H9 (cell line): ENCODE measurements around the gene TRIM44. TPM values are rescaled to one million over a fixed set of nuclear protein-coding genes. Genes with fewer than 3 reads are reported as not detected.

Experiments used
- DNase-seq: peaks from one replicate; pipeline ENCODE4 v3.0.0-alpha.2; 2017
- H2AFZ ChIP-seq: one replicate; pipeline ENCODE4 v1.6.1; 2013; ENCODE audit warnings: mild to moderate bottlenecking, low read length, control low read depth, moderate library complexity
- H2AK5ac ChIP-seq: 2 replicates; pipeline ENCODE4 v1.6.1; 2013; ENCODE audit warnings: low read length, control low read depth, mixed read lengths; ENCODE audit not compliant: insufficient read length
- H2BK120ac ChIP-seq: one replicate; pipeline ENCODE4 v1.6.1; 2013; ENCODE audit warnings: low read depth, mild to moderate bottlenecking, low read length, control low read depth, inconsistent platforms; ENCODE audit not compliant: poor library complexity, severe bottlenecking
- H2BK12ac ChIP-seq: 2 replicates; pipeline ENCODE4 v1.6.1; 2013; ENCODE audit warnings: low read length, control low read depth, mixed read lengths, low read depth; ENCODE audit not compliant: insufficient read length
- H2BK15ac ChIP-seq: 2 replicates; pipeline ENCODE4 v1.6.1; 2013; ENCODE audit warnings: low read depth, low read length, control low read depth
- H2BK20ac ChIP-seq: one replicate; pipeline ENCODE4 v1.6.1; 2013; ENCODE audit warnings: low read depth, mild to moderate bottlenecking, low read length, control low read depth, inconsistent platforms; ENCODE audit not compliant: poor library complexity, severe bottlenecking
- H2BK5ac ChIP-seq: 2 replicates; pipeline ENCODE4 v1.6.1; 2013; ENCODE audit warnings: low read length, control low read depth, mixed read lengths; ENCODE audit not compliant: insufficient read length
- H3K14ac ChIP-seq: 2 replicates; pipeline ENCODE4 v1.6.1; 2013; ENCODE audit warnings: low read length, control low read depth; ENCODE audit not compliant: insufficient read depth
- H3K18ac ChIP-seq: 2 replicates; pipeline ENCODE4 v1.6.1; 2013; ENCODE audit warnings: low read depth, mild to moderate bottlenecking, mixed read lengths, low read length, control low read depth; ENCODE audit not compliant: insufficient read length
- H3K23ac ChIP-seq: 2 replicates; pipeline ENCODE4 v1.6.1; 2013; ENCODE audit warnings: low read length, control low read depth, mixed read lengths, low read depth; ENCODE audit not compliant: insufficient read length
- H3K23me2 ChIP-seq: 2 replicates; pipeline ENCODE4 v1.6.1; 2013; ENCODE audit warnings: low read depth, mild to moderate bottlenecking, mixed read lengths, low read length, control low read depth; ENCODE audit not compliant: insufficient read length, poor library complexity, severe bottlenecking
- H3K27ac ChIP-seq: 2 replicates; pipeline ENCODE4 v1.5.1; 2013; ENCODE audit warnings: low read length, control low read depth, mixed read lengths, low read depth; ENCODE audit not compliant: insufficient read length
- H3K27me3 ChIP-seq: 2 replicates; pipeline ENCODE4 v1.6.1; 2013; ENCODE audit warnings: low read length, control low read depth, inconsistent platforms; ENCODE audit not compliant: insufficient read depth
- H3K4ac ChIP-seq: 2 replicates; pipeline ENCODE4 v1.6.1; 2013; ENCODE audit warnings: low read depth, mild to moderate bottlenecking, control low read depth, inconsistent platforms, low read length, moderate library complexity
- H3K4me1 ChIP-seq: 2 replicates; pipeline ENCODE4 v1.6.1; 2013; ENCODE audit warnings: low read length, control low read depth, inconsistent platforms; ENCODE audit not compliant: insufficient read depth
- H3K4me2 ChIP-seq: 2 replicates; pipeline ENCODE4 v1.6.1; 2013; ENCODE audit warnings: low read length, control low read depth, mixed read lengths; ENCODE audit not compliant: insufficient read length, insufficient read depth
- H3K56ac ChIP-seq: 2 replicates; pipeline ENCODE4 v1.6.1; 2013; ENCODE audit warnings: low read depth, mild to moderate bottlenecking, mixed read lengths, low read length, control low read depth; ENCODE audit not compliant: insufficient read length
- H3K79me1 ChIP-seq: 2 replicates; pipeline ENCODE4 v1.6.1; 2013; ENCODE audit warnings: low read depth, mild to moderate bottlenecking, moderate library complexity, low read length, control low read depth, inconsistent platforms; ENCODE audit not compliant: insufficient read depth, poor library complexity, severe bottlenecking
- H3K79me2 ChIP-seq: 2 replicates; pipeline ENCODE4 v1.6.1; 2013; ENCODE audit warnings: low read length, control low read depth, inconsistent platforms; ENCODE audit not compliant: insufficient read depth
- H3K9ac ChIP-seq: 2 replicates; pipeline ENCODE4 v1.6.1; 2013; ENCODE audit warnings: low read length, control low read depth, mixed read lengths; ENCODE audit not compliant: insufficient read length; ENCODE audit errors: extremely low read depth
- H3K9me3 ChIP-seq: one replicate; pipeline ENCODE4 v1.6.1; 2013; ENCODE audit warnings: low read depth, low read length, inconsistent platforms; ENCODE audit not compliant: control insufficient read depth
- H3T11ph ChIP-seq: one replicate; pipeline ENCODE4 v1.6.1; 2013; ENCODE audit warnings: mild to moderate bottlenecking, low read length, control low read depth, inconsistent platforms
- H4K20me1 ChIP-seq: one replicate; pipeline ENCODE4 v1.6.1; 2013; ENCODE audit not compliant: control insufficient read depth, insufficient read length, insufficient read depth
- H4K5ac ChIP-seq: 2 replicates; pipeline ENCODE4 v1.6.1; 2013; ENCODE audit warnings: low read depth, mild to moderate bottlenecking, mixed read lengths, low read length, control low read depth; ENCODE audit not compliant: insufficient read length
- H4K8ac ChIP-seq: replicated peaks from 2 replicates; pipeline ENCODE4 v1.6.1; 2013; ENCODE audit warnings: low read length, control low read depth, mixed read lengths, low read depth; ENCODE audit not compliant: insufficient read length
- H4K91ac ChIP-seq: 2 replicates; pipeline ENCODE4 v1.6.1; 2013; ENCODE audit warnings: low read depth, mild to moderate bottlenecking, moderate library complexity, mixed read lengths, low read length, control low read depth; ENCODE audit not compliant: insufficient read length
- H3K27ac Mint-ChIP-seq, 3 experiments: 2 replicates in 2 of 3; 3 replicates in 1 of 3; pipeline ENCODE4 v1.8.0; 2020 to 2021; ENCODE audit warnings: mixed read lengths in 3 of 3, mild to moderate bottlenecking in 1 of 3, moderate library complexity in 1 of 3
- H3K27me3 Mint-ChIP-seq: 2 replicates; pipeline ENCODE4 v1.8.0; 2021; ENCODE audit warnings: low read depth, mild to moderate bottlenecking, moderate library complexity, mixed read lengths
- H3K36me3 Mint-ChIP-seq, 3 experiments: 2 replicates in 2 of 3; 3 replicates in 1 of 3; pipeline ENCODE4 v1.8.0; 2020 to 2021; ENCODE audit warnings: low read depth in 3 of 3, mixed read lengths in 3 of 3; ENCODE audit not compliant: insufficient read depth in 1 of 3
- H3K4me1 Mint-ChIP-seq, 2 experiments: 2 replicates each; pipeline ENCODE4 v1.8.0; 2020; ENCODE audit warnings: mixed read lengths in 2 of 2
- H3K4me3 Mint-ChIP-seq, 2 experiments: 2 replicates in 1 of 2; 3 replicates in 1 of 2; pipeline ENCODE4 v1.8.0; 2020 to 2021; ENCODE audit warnings: mild to moderate bottlenecking in 2 of 2, mixed read lengths in 2 of 2, moderate library complexity in 1 of 2
- H3K9me3 Mint-ChIP-seq, 2 experiments: 2 replicates in 1 of 2; 3 replicates in 1 of 2; pipeline ENCODE4 v1.8.0; 2020; ENCODE audit warnings: mild to moderate bottlenecking in 2 of 2, mixed read lengths in 2 of 2, moderate library complexity in 1 of 2
- total RNA-seq: library from RNA; stranded (reverse); gene quantifications from 2 replicates; pipeline ENCODE4 v1.2.1, GENCODE V29; 2021
- TF ChIP-seq, protein P1 (sequence below): fragments of 200-600 bp; sonication (generic); conservative IDR thresholded peaks from 3 replicates; pipeline ENCODE4 v1.8.0; 2021; ENCODE audit warnings: antibody characterized with exemption, mild to moderate bottlenecking

TRIM44 gene
- total RNA-seq, 1 experiment from 2014 or later: 37.7 TPM

DNA sequence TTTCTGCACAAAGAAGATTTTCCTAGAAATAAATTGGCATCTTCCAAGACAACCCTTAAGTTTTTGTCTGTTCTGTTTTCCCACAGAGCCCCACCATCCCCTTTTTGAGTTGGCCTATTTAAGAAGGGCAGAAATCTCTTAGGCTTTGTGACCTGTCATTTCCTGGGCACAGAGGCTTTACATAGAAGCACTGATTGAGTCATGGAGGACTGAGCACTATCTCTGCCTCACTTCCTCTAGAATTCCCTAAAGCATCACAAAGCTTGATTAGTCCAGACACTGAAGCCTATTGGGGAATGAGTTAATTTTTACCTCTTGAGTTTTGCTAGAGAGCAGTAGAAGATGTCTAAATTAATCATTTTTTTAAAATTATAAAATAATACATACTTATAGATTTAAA is 25.4 kb downstream of the TRIM44 start:
- H3K4ac ChIP-seq: no peak overlapping the region

More for the DNA sequence above, 25.4 kb downstream of the TRIM44 start:
- no peaks in the 10 kb centered on the region for H3K27me3 ChIP-seq
- no peaks in the 10 kb centered on the region for H3K9me3 ChIP-seq
- H2AFZ ChIP-seq: no peak overlapping the region
- H3K56ac ChIP-seq: no peak overlapping the region
- no peak overlapping the region for H2BK120ac ChIP-seq
- no peak overlapping the region for H2BK5ac ChIP-seq
- no peak overlapping the region for H3K27ac ChIP-seq
- H3K14ac ChIP-seq: no peak overlapping the region
- H4K8ac ChIP-seq: no peak overlapping the region
- Mint-ChIP-seq H3K4me3 (no peak overlapping the region), H3K9me3 (no peaks in the 10 kb centered on the region), H3K27me3 (no peaks in the 10 kb centered on the region), H3K36me3 (peaks cover 4 to 21% (median 20%) of the 10 kb centered on the region in 3 experiments; a peak in 6 of 7 replicates), H3K4me1 (no peaks in the 10 kb centered on the region), H3K27ac (no peak overlapping the region)
- no peak overlapping the region for H3K9ac ChIP-seq
- no peak overlapping the region for H4K5ac ChIP-seq
- H3K4me2 ChIP-seq: no peak overlapping the region
- no peaks in the 10 kb centered on the region for H3K79me2 ChIP-seq
- H3T11ph ChIP-seq: no peak overlapping the region
- H3K23ac ChIP-seq: no peak overlapping the region
- no peak overlapping the region for H2AK5ac ChIP-seq
- no peak overlapping the region for H2BK20ac ChIP-seq
- TF ChIP-seq, protein P1, sequence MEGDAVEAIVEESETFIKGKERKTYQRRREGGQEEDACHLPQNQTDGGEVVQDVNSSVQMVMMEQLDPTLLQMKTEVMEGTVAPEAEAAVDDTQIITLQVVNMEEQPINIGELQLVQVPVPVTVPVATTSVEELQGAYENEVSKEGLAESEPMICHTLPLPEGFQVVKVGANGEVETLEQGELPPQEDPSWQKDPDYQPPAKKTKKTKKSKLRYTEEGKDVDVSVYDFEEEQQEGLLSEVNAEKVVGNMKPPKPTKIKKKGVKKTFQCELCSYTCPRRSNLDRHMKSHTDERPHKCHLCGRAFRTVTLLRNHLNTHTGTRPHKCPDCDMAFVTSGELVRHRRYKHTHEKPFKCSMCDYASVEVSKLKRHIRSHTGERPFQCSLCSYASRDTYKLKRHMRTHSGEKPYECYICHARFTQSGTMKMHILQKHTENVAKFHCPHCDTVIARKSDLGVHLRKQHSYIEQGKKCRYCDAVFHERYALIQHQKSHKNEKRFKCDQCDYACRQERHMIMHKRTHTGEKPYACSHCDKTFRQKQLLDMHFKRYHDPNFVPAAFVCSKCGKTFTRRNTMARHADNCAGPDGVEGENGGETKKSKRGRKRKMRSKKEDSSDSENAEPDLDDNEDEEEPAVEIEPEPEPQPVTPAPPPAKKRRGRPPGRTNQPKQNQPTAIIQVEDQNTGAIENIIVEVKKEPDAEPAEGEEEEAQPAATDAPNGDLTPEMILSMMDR: no peak
- H3K4me1 ChIP-seq: no peaks in the 10 kb centered on the region
- no peak overlapping the region for H3K18ac ChIP-seq
- H4K20me1 ChIP-seq: no peaks in the 10 kb centered on the region
- H3K79me1 ChIP-seq: no peaks in the 10 kb centered on the region
- no peaks in the 10 kb centered on the region for H3K23me2 ChIP-seq
- no peak overlapping the region for H2BK12ac ChIP-seq
- no peak overlapping the region for H2BK15ac ChIP-seq
- no peak for DNase-seq
- H4K91ac ChIP-seq: no peak overlapping the region
